Measurements from ENCODE around the gene NAP1L5.

NAP1L5 gene

GRCh38 chr4:88720451-88721428 is 23.1 kb upstream of the NAP1L5 start:
- H3K27ac ChIP-seq (ENCODE audit: low read depth, low read length) = no peak overlapping the region
- no peak overlapping the region for H3K9ac ChIP-seq (ENCODE audit: low read length)

GRCh38 chr4:88719381-88719780 is 21.8 kb upstream of the NAP1L5 start:
- Histone ChIP-seq H3K27ac (ENCODE audit: low read depth, low read length) (no peak overlapping the region), H3K4me3 (ENCODE audit: low read depth in 1 of 2, low read length in 2 of 2) (no peak overlapping the region), H3K4me1 (ENCODE audit: insufficient read depth, low read length) (peaks cover 11% of the 10 kb centered on the region), H3K36me3 (ENCODE audit: insufficient read depth, low read length) (peaks cover 11% of the 10 kb centered on the region), H3K9me3 (ENCODE audit: low read length) (no peaks in the 10 kb centered on the region), H3K27me3 (ENCODE audit: control insufficient read depth in 1 of 2, insufficient read depth in 2 of 2, low read length in 2 of 2) (no peaks in the 10 kb centered on the region), H3K9ac (ENCODE audit: low read length) (no peak overlapping the region)

More at GRCh38 chr4:88720451-88721428, 23.1 kb upstream of the NAP1L5 start:
- no peaks in the 10 kb centered on the region for H3K27me3 ChIP-seq (ENCODE audit: control insufficient read depth in 1 of 2, insufficient read depth in 2 of 2, low read length in 2 of 2)
- H3K36me3 ChIP-seq (ENCODE audit: insufficient read depth, low read length) = peaks cover 11% of the 10 kb centered on the region
- no peaks in the 10 kb centered on the region for H3K9me3 ChIP-seq (ENCODE audit: low read length)
- no peak overlapping the region for H3K4me3 ChIP-seq (ENCODE audit: low read depth in 1 of 2, low read length in 2 of 2)
- peaks cover 11% of the 10 kb centered on the region for H3K4me1 ChIP-seq (ENCODE audit: insufficient read depth, low read length)

- Histone ChIP-seq H3K9ac (ENCODE audit: low read length) (no peak overlapping the region), H3K36me3 (ENCODE audit: insufficient read depth, low read length) (peaks cover 3% of the 10 kb centered on the region), H3K4me3 (ENCODE audit: low read depth in 1 of 2, low read length in 2 of 2) (no peak overlapping the region), H3K4me1 (ENCODE audit: insufficient read depth, low read length) (peaks cover 11% of the 10 kb centered on the region), H3K9me3 (ENCODE audit: low read length) (no peaks in the 10 kb centered on the region), H3K27ac (ENCODE audit: low read depth, low read length) (no peak overlapping the region), H3K27me3 (ENCODE audit: control insufficient read depth in 1 of 2, insufficient read depth in 2 of 2, low read length in 2 of 2) (no peaks in the 10 kb centered on the region)
These were observed 20.5 kb upstream of the NAP1L5 start for GRCh38 chr4:88718098-88718497.

- no peaks in the 10 kb centered on the region for H3K9me3 ChIP-seq (ENCODE audit: low read length)
- no peak overlapping the region for H3K9ac ChIP-seq (ENCODE audit: low read length)
- H3K27me3 ChIP-seq (ENCODE audit: control insufficient read depth in 1 of 2, insufficient read depth in 2 of 2, low read length in 2 of 2) = no peaks in the 10 kb centered on the region
- no peak overlapping the region for H3K4me3 ChIP-seq (ENCODE audit: low read depth in 1 of 2, low read length in 2 of 2)
- no peak overlapping the region for H3K27ac ChIP-seq (ENCODE audit: low read depth, low read length)
- no peaks in the 10 kb centered on the region for H3K4me1 ChIP-seq (ENCODE audit: insufficient read depth, low read length)
- peaks cover 14% of the 10 kb centered on the region for H3K36me3 ChIP-seq (ENCODE audit: insufficient read depth, low read length)
These were observed 16.2 kb upstream of the NAP1L5 start for GRCh38 chr4:88713782-88714181.

- peaks cover 18% of the 10 kb centered on the region for H3K4me1 ChIP-seq (ENCODE audit: insufficient read depth, low read length)
- H3K9me3 ChIP-seq (ENCODE audit: low read length) = no peaks in the 10 kb centered on the region
- H3K27me3 ChIP-seq (ENCODE audit: control insufficient read depth in 1 of 2, insufficient read depth in 2 of 2, low read length in 2 of 2) = no peaks in the 10 kb centered on the region
- no peak overlapping the region for H3K27ac ChIP-seq (ENCODE audit: low read depth, low read length)
- no peak overlapping the region for H3K9ac ChIP-seq (ENCODE audit: low read length)
- no peak overlapping the region for H3K4me3 ChIP-seq (ENCODE audit: low read depth in 1 of 2, low read length in 2 of 2)
- peaks cover 14% of the 10 kb centered on the region for H3K36me3 ChIP-seq (ENCODE audit: insufficient read depth, low read length)
These were observed 12.4 kb upstream of the NAP1L5 start for GRCh38 chr4:88709989-88710388.

- Histone ChIP-seq H3K27me3 (ENCODE audit: control insufficient read depth in 1 of 2, insufficient read depth in 2 of 2, low read length in 2 of 2) (no peaks in the 10 kb centered on the region), H3K27ac (ENCODE audit: low read depth, low read length) (peak overlapping the region; percentile 19), H3K4me1 (ENCODE audit: insufficient read depth, low read length) (peaks cover 18% of the 10 kb centered on the region), H3K9ac (ENCODE audit: low read length) (peak overlapping the region; percentile 37), H3K4me3 (ENCODE audit: low read depth in 1 of 2, low read length in 2 of 2) (peak overlapping the region in 1 of 2 donors; percentile 23), H3K9me3 (ENCODE audit: low read length) (no peaks in the 10 kb centered on the region), H3K36me3 (ENCODE audit: insufficient read depth, low read length) (peaks cover 15% of the 10 kb centered on the region)
These were observed 8.9 kb upstream of the NAP1L5 start for GRCh38 chr4:88706574-88706973.

- Histone ChIP-seq H3K27ac (ENCODE audit: low read depth, low read length) (no peak overlapping the region), H3K4me1 (ENCODE audit: insufficient read depth, low read length) (peaks cover 18% of the 10 kb centered on the region), H3K9ac (ENCODE audit: low read length) (no peak overlapping the region), H3K4me3 (ENCODE audit: low read depth in 1 of 2, low read length in 2 of 2) (no peak overlapping the region), H3K9me3 (ENCODE audit: low read length) (no peaks in the 10 kb centered on the region), H3K27me3 (ENCODE audit: control insufficient read depth in 1 of 2, insufficient read depth in 2 of 2, low read length in 2 of 2) (no peaks in the 10 kb centered on the region), H3K36me3 (ENCODE audit: insufficient read depth, low read length) (peaks cover 13% of the 10 kb centered on the region)
These were observed 8.3 kb upstream of the NAP1L5 start for GRCh38 chr4:88705805-88706492.

GRCh38 chr4:88705223-88705622 is 7.6 kb upstream of the NAP1L5 start:
- H3K9me3 ChIP-seq (ENCODE audit: low read length) = no peaks in the 10 kb centered on the region
- peaks cover 6% of the 10 kb centered on the region for H3K36me3 ChIP-seq (ENCODE audit: insufficient read depth, low read length)
- H3K4me3 ChIP-seq (ENCODE audit: low read depth in 1 of 2, low read length in 2 of 2) = no peak overlapping the region
- H3K27me3 ChIP-seq (ENCODE audit: control insufficient read depth in 1 of 2, insufficient read depth in 2 of 2, low read length in 2 of 2) = no peaks in the 10 kb centered on the region
- no peak overlapping the region for H3K9ac ChIP-seq (ENCODE audit: low read length)
- H3K27ac ChIP-seq (ENCODE audit: low read depth, low read length) = no peak overlapping the region
- H3K4me1 ChIP-seq (ENCODE audit: insufficient read depth, low read length) = peaks cover 18% of the 10 kb centered on the region

GRCh38 chr4:88702782-88703181 is 5.2 kb upstream of the NAP1L5 start:
- no peak overlapping the region for H3K9ac ChIP-seq (ENCODE audit: low read length)
- peaks cover 6% of the 10 kb centered on the region for H3K36me3 ChIP-seq (ENCODE audit: insufficient read depth, low read length)
- H3K9me3 ChIP-seq (ENCODE audit: low read length) = no peaks in the 10 kb centered on the region
- no peak overlapping the region for H3K4me3 ChIP-seq (ENCODE audit: low read depth in 1 of 2, low read length in 2 of 2)
- H3K4me1 ChIP-seq (ENCODE audit: insufficient read depth, low read length) = peaks cover 18% of the 10 kb centered on the region
- no peaks in the 10 kb centered on the region for H3K27me3 ChIP-seq (ENCODE audit: control insufficient read depth in 1 of 2, insufficient read depth in 2 of 2, low read length in 2 of 2)
- H3K27ac ChIP-seq (ENCODE audit: low read depth, low read length) = no peak overlapping the region

GRCh38 chr4:88698519-88698918 is 890 bp upstream of the NAP1L5 start:
- Histone ChIP-seq H3K36me3 (ENCODE audit: insufficient read depth, low read length) (no peaks in the 10 kb centered on the region), H3K4me1 (ENCODE audit: insufficient read depth, low read length) (no peaks in the 10 kb centered on the region), H3K4me3 (ENCODE audit: low read depth in 1 of 2, low read length in 2 of 2) (no peak overlapping the region), H3K9ac (ENCODE audit: low read length) (no peak overlapping the region), H3K27ac (ENCODE audit: low read depth, low read length) (no peak overlapping the region), H3K27me3 (ENCODE audit: control insufficient read depth in 1 of 2, insufficient read depth in 2 of 2, low read length in 2 of 2) (no peaks in the 10 kb centered on the region), H3K9me3 (ENCODE audit: low read length) (no peaks in the 10 kb centered on the region)

- Histone ChIP-seq H3K9me3 (ENCODE audit: low read length) (no peaks in the 10 kb centered on the region), H3K27me3 (ENCODE audit: control insufficient read depth in 1 of 2, insufficient read depth in 2 of 2, low read length in 2 of 2) (no peaks in the 10 kb centered on the region), H3K4me1 (ENCODE audit: insufficient read depth, low read length) (no peaks in the 10 kb centered on the region), H3K27ac (ENCODE audit: low read depth, low read length) (peak overlapping the region; percentile 35), H3K36me3 (ENCODE audit: insufficient read depth, low read length) (no peaks in the 10 kb centered on the region), H3K9ac (ENCODE audit: low read length) (peak overlapping the region; percentile 59), H3K4me3 (ENCODE audit: low read depth in 1 of 2, low read length in 2 of 2) (peak overlapping the region; percentile 21 to 72)
These were observed 488 bp downstream of the NAP1L5 start for GRCh38 chr4:88697141-88697540.

Data from muscle layer of colon (tissue), 2 donors.